NCI-H774 (cell line): ENCODE measurements around the gene DOC2B.
A peak's percentile ranks its signal among the peaks of the same experiment; 100 is the strongest.
"Not testable (repeated sequence)": the region's sequence is repeated elsewhere in the genome, so short reads cannot be mapped to it uniquely, and the experiment has no call there.

ENCODE experiments used
- DNase-seq: peaks from one replicate; lab custom pipeline; 2025; lab: John Stamatoyannopoulos, UW

Gene DOC2B

GRCh38 chr17:181245-182049 lies at the start of gene DOC2B:
Gene DOC2B, minus strand, starts transcription at chr17:181650. Its CDS starts 171 bp downstream, at chr17:181479.
- peak; percentile 5 for DNase-seq

- no peak for DNase-seq
Observed at GRCh38 chr17:230395-230770, 48.9 kb upstream of the DOC2B start.

- DNase-seq = no peak
Observed at GRCh38 chr17:229709-230394, 48.4 kb upstream of the DOC2B start.

- no peak for DNase-seq
Observed at GRCh38 chr17:228951-229708, 47.7 kb upstream of the DOC2B start.

GRCh38 chr17:227946-228615 lies 46.6 kb upstream of the DOC2B start:
- DNase-seq = no peak

GRCh38 chr17:227078-227945 lies 45.9 kb upstream of the DOC2B start:
- DNase-seq = no peak

GRCh38 chr17:226108-227077 lies 44.9 kb upstream of the DOC2B start:
- DNase-seq = no peak

GRCh38 chr17:225551-225950 lies 44.1 kb upstream of the DOC2B start:
- no peak for DNase-seq

GRCh38 chr17:224576-224975 lies 43.1 kb upstream of the DOC2B start:
- not testable (repeated sequence) for DNase-seq

- no peak for DNase-seq
Observed at GRCh38 chr17:223723-224471, 42.4 kb upstream of the DOC2B start.

GRCh38 chr17:222172-222571 lies 40.7 kb upstream of the DOC2B start:
- DNase-seq = no peak

- no peak for DNase-seq
Observed at GRCh38 chr17:219696-220095, 38.2 kb upstream of the DOC2B start.

- DNase-seq = no peak
Observed at GRCh38 chr17:218432-219110, 37.1 kb upstream of the DOC2B start.

- DNase-seq = no peak
Observed at GRCh38 chr17:216625-217024, 35.2 kb upstream of the DOC2B start.

GRCh38 chr17:215563-216478 lies 34.4 kb upstream of the DOC2B start:
- DNase-seq = not testable (repeated sequence)

- DNase-seq = no peak
Observed at GRCh38 chr17:214881-215331, 33.5 kb upstream of the DOC2B start.

GRCh38 chr17:213286-214105 lies 32.0 kb upstream of the DOC2B start:
- no peak for DNase-seq
